Skeletal muscle satellite cell (primary cell): ENCODE results near the gene RANBP9.

Source experiments
- H3K27me3 ChIP-seq: 2 replicates; pipeline ENCODE4 v1.7.0; 2013; ENCODE audit warnings: low read length; ENCODE audit not compliant: control insufficient read depth, insufficient read depth
- H3K36me3 ChIP-seq: 2 replicates; pipeline ENCODE4 v1.7.0; 2013; ENCODE audit warnings: mild to moderate bottlenecking, control low read depth, low read length; ENCODE audit not compliant: insufficient read depth
- H3K4me1 ChIP-seq: 2 replicates; pipeline ENCODE4 v1.7.0; 2013; ENCODE audit warnings: low read length; ENCODE audit not compliant: control insufficient read depth, insufficient read depth
- H3K4me2 ChIP-seq: 2 replicates; pipeline ENCODE4 v1.7.0; 2013; ENCODE audit warnings: mild to moderate bottlenecking, low read length
- H3K4me3 ChIP-seq: 2 replicates; pipeline ENCODE4 v1.7.0; 2013; ENCODE audit warnings: low read length
- H3K9ac ChIP-seq: 2 replicates; pipeline ENCODE4 v1.7.0; 2013; ENCODE audit warnings: mild to moderate bottlenecking, low read depth, low read length, moderate library complexity
- H3K9me3 ChIP-seq: replicated peaks from 2 replicates; pipeline ENCODE4 v1.7.0; 2013; ENCODE audit warnings: mild to moderate bottlenecking, control low read depth, low read length

Gene RANBP9

GRCh38 chr6:13729891-13730290 lies 18.3 kb upstream of the RANBP9 start:
- Histone ChIP-seq H3K36me3 (no peaks in the 10 kb centered on the region), H3K9ac (no peak overlapping the region), H3K4me2 (peak overlapping the region; percentile 43), H3K9me3 (no peaks in the 10 kb centered on the region), H3K4me1 (peaks cover 20% of the 10 kb centered on the region), H3K27me3 (no peaks in the 10 kb centered on the region), H3K4me3 (no peak overlapping the region)

GRCh38 chr6:13725570-13725969 lies 13.9 kb upstream of the RANBP9 start:
- H3K9ac ChIP-seq = no peak overlapping the region
- H3K36me3 ChIP-seq = no peaks in the 10 kb centered on the region
- peaks cover 13% of the 10 kb centered on the region for H3K4me1 ChIP-seq
- H3K4me2 ChIP-seq = no peak overlapping the region
- H3K9me3 ChIP-seq = no peaks in the 10 kb centered on the region
- no peaks in the 10 kb centered on the region for H3K27me3 ChIP-seq
- no peak overlapping the region for H3K4me3 ChIP-seq

- Histone ChIP-seq H3K4me1 (peaks cover 11% of the 10 kb centered on the region), H3K4me3 (no peak overlapping the region), H3K9ac (no peak overlapping the region), H3K36me3 (no peaks in the 10 kb centered on the region), H3K4me2 (no peak overlapping the region), H3K9me3 (no peaks in the 10 kb centered on the region), H3K27me3 (no peaks in the 10 kb centered on the region)
These were observed 13.4 kb upstream of the RANBP9 start for GRCh38 chr6:13725052-13725451.

DNA sequence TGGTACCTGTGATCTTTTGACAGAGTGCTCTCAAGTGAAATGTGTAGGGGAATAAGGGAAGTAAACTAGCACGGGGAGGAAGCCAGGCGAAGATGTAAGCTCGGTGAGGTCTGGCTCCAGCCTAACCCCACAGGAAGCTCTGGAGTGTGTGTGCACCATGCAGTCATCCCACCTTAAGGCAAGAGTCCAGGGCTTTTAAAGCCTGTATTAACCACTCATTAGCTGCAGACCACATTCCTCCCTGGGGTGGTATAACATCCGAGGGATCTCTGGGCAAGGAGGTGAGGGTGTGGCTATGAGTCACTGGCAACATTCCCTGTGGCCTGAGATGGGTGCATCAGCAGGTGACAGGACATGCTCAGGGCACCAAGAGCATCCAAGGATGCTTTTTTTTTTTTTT lies 12.5 kb upstream of the RANBP9 start:
- H3K36me3 ChIP-seq = no peaks in the 10 kb centered on the region

DNA sequence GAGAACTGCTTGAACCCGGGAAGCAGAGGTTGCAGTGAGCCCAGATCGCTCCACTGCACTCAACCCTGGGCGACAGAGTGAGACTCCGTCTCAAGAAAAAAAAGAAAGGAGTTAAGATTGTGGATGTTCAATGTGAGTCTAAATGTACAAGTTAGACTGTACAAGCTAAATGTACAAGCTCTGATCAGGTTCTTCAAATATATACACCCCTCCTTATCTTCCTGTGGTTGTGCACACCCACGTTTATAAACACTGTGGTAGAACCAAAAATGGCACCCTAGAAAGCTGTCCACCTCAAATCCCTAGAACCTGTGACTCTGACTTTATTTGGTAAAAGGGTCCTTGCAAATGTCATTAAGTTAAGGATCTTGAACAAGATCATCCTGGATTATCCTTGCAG lies 11.2 kb upstream of the RANBP9 start:
- Histone ChIP-seq H3K36me3 (no peaks in the 10 kb centered on the region), H3K4me2 (no peak overlapping the region), H3K9ac (no peak overlapping the region), H3K9me3 (no peaks in the 10 kb centered on the region), H3K4me1 (peaks cover 4% of the 10 kb centered on the region), H3K4me3 (no peak overlapping the region), H3K27me3 (no peaks in the 10 kb centered on the region)

More for the DNA sequence above, 12.5 kb upstream of the RANBP9 start:
- no peaks in the 10 kb centered on the region for H3K27me3 ChIP-seq
- H3K4me1 ChIP-seq = peaks cover 4% of the 10 kb centered on the region
- no peak overlapping the region for H3K9ac ChIP-seq
- no peak overlapping the region for H3K4me3 ChIP-seq
- no peaks in the 10 kb centered on the region for H3K9me3 ChIP-seq
- no peak overlapping the region for H3K4me2 ChIP-seq

- H3K4me1 ChIP-seq = no peaks in the 10 kb centered on the region
- no peaks in the 10 kb centered on the region for H3K27me3 ChIP-seq
- no peak overlapping the region for H3K9ac ChIP-seq
- H3K36me3 ChIP-seq = no peaks in the 10 kb centered on the region
- no peak overlapping the region for H3K4me2 ChIP-seq
- no peaks in the 10 kb centered on the region for H3K9me3 ChIP-seq
- H3K4me3 ChIP-seq = no peak overlapping the region
These were observed 6.5 kb upstream of the RANBP9 start for GRCh38 chr6:13718123-13718458.

GRCh38 chr6:13716955-13717295 lies 5.3 kb upstream of the RANBP9 start:
- Histone ChIP-seq H3K9me3 (no peaks in the 10 kb centered on the region), H3K9ac (no peak overlapping the region), H3K36me3 (no peaks in the 10 kb centered on the region), H3K4me1 (peaks cover 8% of the 10 kb centered on the region), H3K4me2 (no peak overlapping the region), H3K4me3 (no peak overlapping the region), H3K27me3 (no peaks in the 10 kb centered on the region)

DNA sequence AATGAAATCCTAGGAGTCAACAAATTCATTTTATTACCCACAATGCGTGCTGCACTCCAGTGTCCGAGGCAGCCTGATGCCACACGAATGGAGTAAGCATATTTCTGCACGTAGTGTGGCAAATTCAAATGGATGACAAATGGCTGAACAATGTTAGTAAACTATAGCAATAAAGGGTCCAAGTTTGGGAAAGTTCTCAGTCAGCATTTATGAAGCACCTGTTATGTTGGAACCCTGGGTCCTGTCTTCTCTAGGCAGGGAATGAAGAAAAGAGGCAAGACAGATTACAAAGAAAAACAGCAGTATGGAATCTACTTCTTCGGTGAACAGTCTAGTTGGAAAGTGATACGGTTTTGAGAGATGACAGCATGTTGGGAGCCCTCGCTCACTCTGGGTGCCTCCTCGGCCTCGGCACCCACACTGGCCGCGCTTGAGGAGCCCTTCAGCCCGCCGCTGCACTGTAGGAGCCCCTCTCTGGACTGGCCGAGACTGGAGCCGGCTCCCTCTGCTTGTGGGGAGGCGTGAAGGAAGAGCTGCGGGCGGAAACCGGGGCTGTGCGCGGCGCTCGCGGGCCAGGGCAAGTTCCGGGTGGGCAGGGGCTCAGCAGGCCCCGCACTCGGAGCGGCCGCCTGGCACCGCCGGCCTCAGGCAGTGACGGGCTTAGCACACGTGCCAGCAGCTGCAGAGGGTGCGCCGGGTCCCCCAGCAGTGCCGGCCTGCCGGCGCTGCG lies 4.8 kb upstream of the RANBP9 start:
- Histone ChIP-seq H3K36me3 (no peaks in the 10 kb centered on the region), H3K4me1 (peaks cover 8% of the 10 kb centered on the region), H3K9ac (no peak overlapping the region), H3K4me2 (no peak overlapping the region), H3K27me3 (no peaks in the 10 kb centered on the region), H3K9me3 (no peaks in the 10 kb centered on the region), H3K4me3 (no peak overlapping the region)

DNA sequence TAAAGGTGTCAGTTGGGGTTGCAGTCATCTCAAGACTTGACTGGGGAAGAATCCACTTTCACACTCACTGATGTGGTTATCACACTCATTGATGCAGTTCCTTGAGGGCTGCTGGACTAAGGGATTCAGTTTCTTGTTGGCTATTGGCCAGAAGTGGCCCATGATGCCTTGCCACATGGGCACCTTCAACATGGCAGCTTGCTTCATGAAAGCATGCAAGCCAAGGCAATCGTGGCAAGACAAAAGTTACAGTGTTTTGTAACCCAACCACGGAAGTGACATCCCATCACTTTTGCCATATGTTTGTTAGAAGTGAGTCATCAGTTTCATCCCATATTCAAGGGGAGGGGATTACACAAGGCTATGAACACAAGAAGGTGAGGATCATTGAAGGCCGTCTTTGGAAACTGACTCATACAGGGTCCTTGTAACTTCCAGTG lies 3.8 kb upstream of the RANBP9 start:
- H3K36me3 ChIP-seq = no peaks in the 10 kb centered on the region
- peaks cover 8% of the 10 kb centered on the region for H3K4me1 ChIP-seq
- no peaks in the 10 kb centered on the region for H3K9me3 ChIP-seq
- no peak overlapping the region for H3K4me2 ChIP-seq
- no peak overlapping the region for H3K9ac ChIP-seq
- H3K27me3 ChIP-seq = no peaks in the 10 kb centered on the region
- no peak overlapping the region for H3K4me3 ChIP-seq

DNA sequence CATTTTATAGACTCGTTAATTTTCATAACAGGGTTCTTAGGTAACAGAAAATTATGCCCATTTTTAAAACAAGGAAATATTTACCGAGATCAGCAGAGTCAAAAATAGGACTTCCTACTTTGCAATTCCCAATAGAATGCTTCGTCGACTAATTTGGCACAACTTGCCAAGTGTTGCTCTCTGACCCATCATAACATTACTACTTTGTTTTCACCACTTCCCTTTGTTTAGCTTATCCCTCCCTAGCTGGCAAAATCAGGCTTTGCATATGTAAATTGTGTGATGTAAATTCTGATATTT lies 914 bp upstream of the RANBP9 start:
- peak overlapping the region; percentile 92 for H3K4me3 ChIP-seq
- no peaks in the 10 kb centered on the region for H3K9me3 ChIP-seq
- H3K4me2 ChIP-seq = peak overlapping the region; percentile 95
- H3K4me1 ChIP-seq = peaks cover 24% of the 10 kb centered on the region
- peak overlapping the region; percentile 91 for H3K9ac ChIP-seq
- H3K27me3 ChIP-seq = no peaks in the 10 kb centered on the region
- H3K36me3 ChIP-seq = no peaks in the 10 kb centered on the region

DNA sequence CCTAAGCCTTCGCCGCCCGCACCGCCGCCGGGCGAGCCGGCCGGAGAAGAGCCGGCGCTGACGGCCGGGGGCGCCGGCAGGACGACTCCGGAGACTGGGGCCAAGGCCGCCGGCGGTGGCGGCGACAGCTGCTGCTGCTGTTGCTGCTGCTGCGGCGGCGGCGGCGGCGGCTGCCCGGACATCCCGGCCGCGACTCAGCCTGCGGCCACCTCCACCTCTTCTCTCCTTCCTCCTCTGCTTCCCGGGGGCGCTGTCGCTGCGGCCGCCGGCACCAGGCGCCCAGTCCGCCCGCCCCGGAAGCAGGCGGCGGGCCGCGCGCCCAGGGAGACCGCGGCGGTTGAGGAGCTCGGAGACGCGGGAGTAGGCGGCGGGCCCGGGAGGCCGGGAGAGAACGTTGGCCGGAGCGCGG lies 307 bp downstream of the RANBP9 start:
- H3K4me3 ChIP-seq = peak overlapping the region; percentile 92

GRCh38 chr6:13710552-13711323 lies 897 bp downstream of the RANBP9 start:
- Histone ChIP-seq H3K36me3 (no peaks in the 10 kb centered on the region), H3K4me2 (peak overlapping the region; percentile 83), H3K9ac (peak overlapping the region; percentile 91), H3K9me3 (no peaks in the 10 kb centered on the region), H3K4me3 (peak overlapping the region; percentile 92), H3K27me3 (no peaks in the 10 kb centered on the region), H3K4me1 (peaks cover 24% of the 10 kb centered on the region)

More for the DNA sequence above, 307 bp downstream of the RANBP9 start:
- H3K9ac ChIP-seq = peak overlapping the region; percentile 91
- peaks cover 24% of the 10 kb centered on the region for H3K4me1 ChIP-seq
- peak overlapping the region; percentile 58 for H3K4me2 ChIP-seq
- no peaks in the 10 kb centered on the region for H3K27me3 ChIP-seq
- H3K9me3 ChIP-seq = no peaks in the 10 kb centered on the region
- no peaks in the 10 kb centered on the region for H3K36me3 ChIP-seq
